GM19467 (cell line): ENCODE results near the gene INO80E.

Source experiments
- ATAC-seq: cut with Tn5 transposase; IDR thresholded peaks from one replicate; pipeline ENCODE4 v1.9.1; 2021; ENCODE audit warnings: mild to moderate bottlenecking, moderate library complexity; ENCODE audit not compliant: unreplicated experiment

Gene INO80E

DNA sequence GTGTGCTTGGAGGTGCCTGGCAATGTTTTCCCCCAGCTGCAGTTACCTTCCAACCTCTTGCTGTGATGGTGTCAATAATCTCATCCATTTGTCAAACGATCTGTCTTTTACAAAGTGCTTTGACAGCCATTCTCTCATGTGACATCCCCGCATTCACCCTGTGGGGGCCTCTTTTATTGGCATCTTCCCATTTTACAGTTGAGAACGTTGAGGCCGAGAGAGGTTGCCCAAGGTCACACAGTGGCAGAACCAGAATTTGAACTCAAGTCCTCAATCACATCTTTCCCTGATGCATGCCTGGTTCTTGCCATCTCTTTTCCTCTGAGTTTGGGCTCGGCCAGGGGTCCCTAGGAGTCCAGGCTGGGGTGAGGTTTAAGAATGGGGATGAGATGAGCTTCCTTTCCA, 20.9 kb upstream of the INO80E start:
- ATAC-seq, result no peak

DNA sequence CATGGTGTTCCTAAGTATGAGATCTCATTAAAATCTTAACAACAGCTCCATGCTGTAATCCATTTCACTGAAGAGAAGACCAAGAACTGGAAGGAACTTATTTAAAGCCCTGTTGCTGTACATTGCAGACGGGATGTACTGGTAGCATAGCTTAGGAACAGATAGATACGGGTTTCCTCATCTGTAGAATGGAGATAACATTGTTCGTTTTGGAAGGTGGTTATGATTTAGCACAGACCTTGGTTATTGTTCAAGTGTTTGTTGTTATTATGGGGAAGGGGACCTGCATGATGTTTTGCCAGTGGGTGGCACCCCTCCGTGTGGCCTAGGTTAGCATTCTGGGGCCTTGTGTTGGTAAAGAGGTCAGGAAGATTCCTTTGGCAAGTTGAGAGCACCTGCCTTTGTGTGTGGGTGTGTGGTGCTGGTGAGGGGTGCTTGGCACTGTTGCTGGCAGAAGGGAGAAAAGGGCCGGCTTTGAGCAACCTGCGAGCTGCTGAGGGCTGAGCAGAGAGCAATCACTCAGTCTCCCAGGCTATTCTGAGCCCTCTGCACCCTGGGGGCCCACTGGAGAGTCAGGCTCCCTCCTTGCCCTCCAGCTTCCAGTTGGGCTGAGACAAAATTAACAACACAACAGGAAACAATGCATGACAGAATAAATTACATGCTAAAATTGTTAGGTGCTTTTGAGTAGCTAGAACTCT, 20.1 kb upstream of the INO80E start:
- no peak for ATAC-seq

DNA sequence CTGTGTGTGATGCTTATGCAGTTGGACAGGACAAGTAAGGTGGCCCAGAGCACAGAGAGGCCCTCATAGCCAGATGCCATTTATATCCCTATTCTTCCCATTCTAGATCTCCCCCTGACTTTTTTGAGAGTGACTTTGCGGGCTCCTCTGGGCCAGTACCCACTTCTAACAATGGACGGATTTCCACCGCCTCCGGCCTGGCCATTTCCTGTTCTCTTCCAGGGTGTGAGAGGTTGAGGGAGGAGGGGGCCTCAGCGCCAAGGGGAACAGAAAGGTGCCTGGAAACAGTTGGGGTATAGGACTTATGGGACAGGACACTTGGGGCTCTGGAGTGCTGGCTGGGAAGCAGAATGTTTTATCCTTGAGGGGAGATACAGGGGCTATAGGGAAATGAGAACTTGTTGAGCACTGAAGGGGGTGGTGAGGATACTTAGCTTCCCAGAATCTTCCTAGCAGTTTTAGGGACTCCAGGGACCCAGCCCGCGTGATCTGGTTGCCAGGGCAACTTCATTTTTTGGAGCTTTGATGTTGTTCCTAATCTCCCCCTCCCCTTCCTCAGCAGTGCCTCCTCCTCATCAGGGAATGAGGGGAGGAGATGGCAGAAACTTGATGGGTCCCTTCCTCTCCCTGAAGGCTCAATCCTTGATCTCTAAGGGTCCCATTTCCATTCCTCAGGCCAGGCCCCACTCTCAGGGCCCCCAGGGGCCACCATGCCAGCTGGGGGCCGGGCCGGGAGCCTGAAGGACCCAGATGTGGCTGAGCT, 18.8 kb upstream of the INO80E start:
- ATAC-seq, result no peak

DNA sequence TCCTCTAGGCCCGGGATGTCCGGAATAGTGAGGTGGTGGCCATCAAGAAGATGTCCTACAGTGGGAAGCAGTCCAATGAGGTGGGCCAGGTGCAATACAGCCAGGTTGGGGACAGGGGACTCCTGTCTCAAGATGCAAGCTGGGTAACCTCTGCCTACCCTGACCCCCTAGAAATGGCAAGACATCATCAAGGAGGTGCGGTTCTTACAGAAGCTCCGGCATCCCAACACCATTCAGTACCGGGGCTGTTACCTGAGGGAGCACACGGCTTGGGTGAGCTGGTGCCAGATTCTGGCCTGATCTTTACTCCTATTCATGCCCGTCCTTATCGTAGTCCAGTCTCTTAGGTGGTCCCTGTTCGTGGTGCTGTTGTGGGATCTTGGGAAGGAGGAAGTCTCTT, 18.0 kb upstream of the INO80E start:
- ATAC-seq, result no peak

DNA sequence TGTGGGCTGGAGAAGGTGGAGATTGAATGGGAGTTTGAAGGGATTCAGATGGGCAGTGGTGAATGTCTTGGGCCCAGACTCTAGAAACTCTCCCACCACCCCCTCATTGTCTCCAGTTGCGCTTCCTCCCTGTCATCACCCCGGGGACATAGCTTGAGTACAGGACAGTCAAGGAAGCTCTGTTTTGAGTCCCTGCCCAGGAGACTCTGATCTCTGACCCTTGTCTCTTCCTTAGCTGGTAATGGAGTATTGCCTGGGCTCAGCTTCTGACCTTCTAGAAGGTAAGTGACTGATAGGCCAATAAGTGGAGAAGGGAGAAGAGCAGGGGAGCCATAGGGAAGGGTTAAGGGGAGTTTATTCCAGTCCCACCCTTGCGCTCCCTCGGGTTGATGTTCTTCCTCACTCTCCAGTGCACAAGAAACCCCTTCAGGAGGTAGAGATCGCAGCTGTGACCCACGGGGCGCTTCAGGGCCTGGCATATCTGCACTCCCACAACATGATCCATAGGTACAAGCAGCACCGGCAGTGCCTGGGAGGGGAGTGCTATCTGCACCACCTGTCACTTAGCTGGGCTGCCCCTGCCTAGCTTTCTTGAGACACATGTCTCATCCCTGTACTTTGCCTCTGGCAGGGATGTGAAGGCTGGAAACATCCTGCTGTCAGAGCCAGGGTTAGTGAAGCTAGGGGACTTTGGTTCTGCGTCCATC, 17.3 kb upstream of the INO80E start:
- ATAC-seq, result no peak

DNA sequence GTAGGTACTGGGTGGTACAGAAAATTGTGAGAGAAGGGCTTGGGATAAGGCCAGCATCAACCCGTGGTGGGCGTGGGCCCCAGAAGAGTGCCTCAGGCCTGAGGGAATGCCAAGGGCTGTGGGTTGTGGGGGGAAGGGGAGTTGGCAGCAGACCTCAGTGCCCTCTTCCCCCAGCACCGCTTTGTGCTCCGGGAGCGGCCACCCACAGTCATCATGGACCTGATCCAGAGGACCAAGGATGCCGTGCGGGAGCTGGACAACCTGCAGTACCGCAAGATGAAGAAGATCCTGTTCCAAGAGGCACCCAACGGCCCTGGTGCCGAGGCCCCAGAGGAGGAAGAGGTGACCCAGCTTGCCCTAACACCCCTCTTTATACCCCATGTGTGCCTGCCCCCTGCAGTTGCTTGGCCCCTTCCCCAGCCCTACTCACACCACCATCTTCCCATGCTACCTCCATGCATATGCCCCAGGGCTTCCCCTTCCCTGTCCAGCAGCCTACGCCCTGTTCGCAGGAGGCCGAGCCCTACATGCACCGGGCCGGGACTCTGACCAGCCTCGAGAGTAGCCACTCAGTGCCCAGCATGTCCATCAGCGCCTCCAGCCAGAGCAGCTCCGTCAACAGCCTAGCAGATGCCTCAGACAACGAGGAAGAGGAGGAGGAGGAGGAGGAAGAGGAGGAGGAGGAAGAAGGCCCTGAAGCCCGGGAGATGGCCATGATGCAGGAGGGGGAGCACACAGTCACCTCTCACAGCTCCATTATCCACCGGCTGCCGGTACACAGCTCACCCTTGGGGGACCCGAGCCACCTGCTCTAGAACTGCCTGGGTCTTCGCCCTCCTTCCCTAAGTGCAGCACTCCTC, 13.3 kb upstream of the INO80E start:
- no peak for ATAC-seq

DNA sequence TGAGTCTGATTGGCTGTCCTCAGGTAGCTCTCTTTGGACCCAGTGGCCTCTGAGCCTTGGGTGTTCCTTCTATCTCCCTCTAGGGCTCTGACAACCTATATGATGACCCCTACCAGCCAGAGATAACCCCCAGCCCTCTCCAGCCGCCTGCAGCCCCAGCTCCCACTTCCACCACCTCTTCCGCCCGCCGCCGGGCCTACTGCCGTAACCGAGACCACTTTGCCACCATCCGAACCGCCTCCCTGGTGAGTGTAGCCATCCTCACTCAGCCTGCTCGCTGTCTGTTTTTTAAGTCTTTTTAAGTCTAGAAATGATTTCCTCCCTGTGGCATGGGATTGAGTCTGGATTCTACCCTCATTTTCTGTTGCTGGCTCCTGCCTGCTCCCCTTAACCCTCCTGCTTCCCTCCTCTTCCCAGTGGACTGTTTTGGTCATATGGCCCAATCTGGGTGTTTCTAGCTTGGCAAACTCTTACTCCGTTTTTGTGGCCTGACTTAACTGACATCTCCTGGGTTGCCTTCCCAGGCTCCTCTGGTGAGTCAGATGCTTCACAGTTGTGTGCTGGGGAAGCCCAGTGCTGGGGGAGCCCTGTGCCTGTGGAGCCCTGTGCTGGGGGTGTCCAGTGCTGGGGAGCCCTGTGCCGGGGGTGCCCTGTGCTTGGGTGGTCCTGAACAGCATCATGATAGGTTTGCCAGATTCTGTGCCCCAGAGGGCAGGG, 12.5 kb upstream of the INO80E start:
- no peak for ATAC-seq

DNA sequence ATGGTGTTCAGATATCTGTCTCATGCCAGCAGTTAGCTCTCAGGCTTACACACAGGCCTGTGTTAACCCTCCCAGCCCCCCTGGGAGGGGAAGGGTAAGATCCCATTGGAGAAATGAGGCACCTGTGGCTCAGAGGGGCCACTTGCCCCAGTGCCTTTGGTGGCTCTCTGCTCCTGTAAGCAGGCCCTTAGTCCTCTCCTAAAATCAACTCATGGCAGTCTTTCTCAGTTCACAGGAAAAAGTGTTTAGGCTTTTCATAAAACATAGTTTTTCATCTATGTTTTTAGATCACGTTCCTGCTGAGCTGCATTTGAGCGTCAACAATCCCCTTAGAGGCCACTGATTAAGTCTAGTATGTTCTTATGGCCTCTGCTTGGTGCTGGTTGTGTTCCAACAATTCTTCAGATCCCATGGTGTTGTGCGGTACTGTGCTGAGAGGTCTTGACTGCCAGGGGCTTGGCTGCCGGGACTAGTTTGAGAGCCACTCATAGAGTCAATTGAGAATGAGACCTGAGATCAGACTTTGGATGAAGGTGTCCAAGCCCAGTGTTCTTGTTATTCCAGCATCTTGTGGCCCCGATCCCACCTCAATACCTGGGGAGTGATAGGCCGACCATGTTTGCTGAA, 11.8 kb upstream of the INO80E start:
- no peak for ATAC-seq

DNA sequence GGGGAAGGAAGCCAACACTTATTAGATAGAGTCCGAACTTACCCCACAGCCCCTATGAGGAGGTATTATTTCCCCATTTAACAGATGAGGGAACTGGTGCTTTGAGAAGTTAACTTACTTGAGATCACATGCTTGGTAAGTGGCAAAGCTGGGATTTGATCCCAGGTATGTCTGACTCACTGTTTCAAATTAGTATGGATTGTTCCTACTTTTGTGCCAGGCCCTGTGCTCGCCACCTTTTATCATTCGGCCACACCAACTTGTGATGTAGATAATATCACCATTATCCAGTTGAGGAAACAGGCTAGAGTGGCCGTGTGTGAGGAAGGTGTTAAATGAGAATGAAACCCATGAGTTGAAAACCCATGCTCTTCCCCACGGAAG, 11.3 kb upstream of the INO80E start:
- ATAC-seq, result no peak

DNA sequence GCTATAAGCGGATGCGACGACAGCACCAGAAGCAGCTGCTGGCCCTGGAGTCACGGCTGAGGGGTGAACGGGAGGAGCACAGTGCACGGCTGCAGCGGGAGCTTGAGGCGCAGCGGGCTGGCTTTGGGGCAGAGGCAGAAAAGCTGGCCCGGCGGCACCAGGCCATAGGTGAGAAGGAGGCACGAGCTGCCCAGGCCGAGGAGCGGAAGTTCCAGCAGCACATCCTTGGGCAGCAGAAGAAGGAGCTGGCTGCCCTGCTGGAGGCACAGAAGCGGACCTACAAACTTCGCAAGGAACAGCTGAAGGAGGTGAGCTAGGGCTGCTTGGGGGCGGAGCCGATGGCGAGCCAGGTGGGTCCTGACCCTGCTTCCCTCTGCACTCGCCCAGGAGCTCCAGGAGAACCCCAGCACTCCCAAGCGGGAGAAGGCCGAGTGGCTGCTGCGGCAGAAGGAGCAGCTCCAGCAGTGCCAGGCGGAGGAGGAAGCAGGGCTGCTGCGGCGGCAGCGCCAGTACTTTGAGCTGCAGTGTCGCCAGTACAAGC, 10.7 kb upstream of the INO80E start:
- no peak for ATAC-seq

DNA sequence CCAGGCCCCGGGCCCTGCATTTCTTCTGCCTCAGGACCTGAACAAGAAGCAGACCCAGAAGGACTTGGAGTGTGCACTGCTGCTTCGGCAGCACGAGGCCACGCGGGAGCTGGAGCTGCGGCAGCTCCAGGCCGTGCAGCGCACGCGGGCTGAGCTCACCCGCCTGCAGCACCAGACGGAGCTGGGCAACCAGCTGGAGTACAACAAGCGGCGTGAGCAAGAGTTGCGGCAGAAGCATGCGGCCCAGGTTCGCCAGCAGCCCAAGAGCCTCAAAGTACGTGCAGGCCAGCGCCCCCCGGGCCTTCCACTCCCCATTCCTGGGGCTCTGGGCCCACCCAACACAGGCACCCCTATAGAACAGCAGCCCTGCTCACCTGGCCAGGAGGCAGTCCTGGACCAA, 9.8 kb upstream of the INO80E start:
- no peak for ATAC-seq

DNA sequence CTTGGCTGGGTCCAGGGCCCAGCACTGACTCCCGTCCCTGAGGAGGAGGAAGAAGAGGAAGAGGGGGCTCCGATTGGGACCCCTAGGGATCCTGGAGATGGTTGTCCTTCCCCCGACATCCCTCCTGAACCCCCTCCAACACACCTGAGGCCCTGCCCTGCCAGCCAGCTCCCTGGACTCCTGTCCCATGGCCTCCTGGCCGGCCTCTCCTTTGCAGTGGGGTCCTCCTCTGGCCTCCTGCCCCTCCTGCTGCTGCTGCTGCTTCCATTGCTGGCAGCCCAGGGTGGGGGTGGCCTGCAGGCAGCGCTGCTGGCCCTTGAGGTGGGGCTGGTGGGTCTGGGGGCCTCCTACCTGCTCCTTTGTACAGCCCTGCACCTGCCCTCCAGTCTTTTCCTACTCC, 9.1 kb upstream of the INO80E start:
- no peak for ATAC-seq

DNA sequence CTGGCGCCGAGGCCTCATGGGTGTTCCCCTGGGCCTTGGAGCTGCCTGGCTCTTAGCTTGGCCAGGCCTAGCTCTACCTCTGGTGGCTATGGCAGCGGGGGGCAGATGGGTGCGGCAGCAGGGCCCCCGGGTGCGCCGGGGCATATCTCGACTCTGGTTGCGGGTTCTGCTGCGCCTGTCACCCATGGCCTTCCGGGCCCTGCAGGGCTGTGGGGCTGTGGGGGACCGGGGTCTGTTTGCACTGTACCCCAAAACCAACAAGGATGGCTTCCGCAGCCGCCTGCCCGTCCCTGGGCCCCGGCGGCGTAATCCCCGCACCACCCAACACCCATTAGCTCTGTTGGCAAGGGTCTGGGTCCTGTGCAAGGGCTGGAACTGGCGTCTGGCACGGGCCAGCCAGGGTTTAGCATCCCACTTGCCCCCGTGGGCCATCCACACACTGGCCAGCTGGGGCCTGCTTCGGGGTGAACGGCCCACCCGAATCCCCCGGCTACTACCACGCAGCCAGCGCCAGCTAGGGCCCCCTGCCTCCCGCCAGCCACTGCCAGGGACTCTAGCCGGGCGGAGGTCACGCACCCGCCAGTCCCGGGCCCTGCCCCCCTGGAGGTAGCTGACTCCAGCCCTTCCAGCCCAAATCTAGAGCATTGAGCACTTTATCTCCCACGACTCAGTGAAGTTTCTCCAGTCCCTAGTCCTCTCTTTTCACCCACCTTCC, 8.5 kb upstream of the INO80E start:
- no peak for ATAC-seq

DNA sequence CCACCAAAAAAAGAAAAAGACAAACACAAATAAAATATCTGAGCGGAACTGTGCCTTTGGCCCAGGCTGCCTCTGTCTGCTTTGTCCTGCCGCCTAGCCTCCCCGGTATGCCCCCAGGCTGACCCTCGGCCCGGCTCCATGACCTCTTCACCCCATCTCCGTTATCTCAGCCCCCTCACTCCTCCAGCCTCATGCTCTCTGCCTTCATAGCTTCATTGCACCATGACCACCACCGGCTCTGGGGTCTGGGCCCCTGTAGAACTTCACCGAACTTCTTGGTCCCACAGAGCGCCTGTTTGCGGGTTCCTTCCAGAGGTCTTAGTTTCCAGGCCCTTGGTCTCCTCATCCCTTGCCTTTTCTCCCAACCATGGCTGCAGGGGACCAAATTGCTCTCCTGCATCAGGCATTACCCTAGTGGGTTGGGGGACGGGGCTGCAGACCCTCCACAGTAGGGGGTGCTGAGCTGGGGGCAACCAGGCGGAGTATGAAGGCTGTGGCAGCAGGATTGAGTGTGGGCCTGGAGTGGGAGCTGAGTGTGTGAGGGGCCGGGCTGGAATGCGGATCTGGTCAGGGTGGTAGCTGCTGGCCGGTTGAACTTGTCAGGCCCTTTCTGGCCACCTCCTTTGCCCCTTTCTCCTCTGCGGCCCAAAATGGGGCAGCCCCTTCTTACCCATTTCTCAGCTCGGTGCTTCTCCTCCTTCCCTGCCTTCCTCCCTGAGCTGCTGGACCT, 7.5 kb upstream of the INO80E start:
- ATAC-seq, result no peak

DNA sequence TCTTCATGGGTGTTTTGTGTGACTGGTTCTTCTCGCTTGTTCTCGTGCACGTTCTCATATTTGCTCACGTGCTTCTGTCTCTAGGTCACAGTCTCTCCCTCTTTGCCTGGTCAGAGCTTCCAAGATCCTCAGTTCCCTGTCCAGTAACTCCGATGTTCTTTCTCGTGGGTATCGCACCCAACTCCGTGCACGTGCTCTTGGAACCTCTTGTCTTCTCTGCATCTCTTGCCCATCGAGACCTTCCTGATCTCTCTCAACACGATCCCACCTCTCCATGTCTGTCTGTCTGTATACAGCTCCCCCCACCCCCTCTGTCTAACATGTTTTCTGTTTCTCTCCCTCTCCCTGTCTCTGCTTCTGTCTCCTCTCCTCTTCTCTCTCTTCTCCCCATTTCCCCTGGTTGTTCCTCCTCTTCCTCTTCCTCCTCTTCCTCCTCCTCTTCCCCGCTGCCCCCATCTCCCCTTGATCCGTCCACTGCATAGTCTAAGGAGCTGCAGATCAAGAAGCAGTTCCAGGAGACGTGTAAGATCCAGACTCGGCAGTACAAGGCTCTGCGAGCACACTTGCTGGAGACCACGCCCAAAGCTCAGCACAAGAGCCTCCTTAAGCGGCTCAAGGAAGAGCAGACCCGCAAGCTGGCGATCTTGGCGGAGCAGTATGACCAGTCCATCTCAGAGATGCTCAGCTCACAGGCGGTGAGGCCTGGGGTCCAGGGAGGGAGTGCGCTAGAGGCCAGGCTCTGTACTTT, 6.8 kb upstream of the INO80E start:
- no peak for ATAC-seq

DNA sequence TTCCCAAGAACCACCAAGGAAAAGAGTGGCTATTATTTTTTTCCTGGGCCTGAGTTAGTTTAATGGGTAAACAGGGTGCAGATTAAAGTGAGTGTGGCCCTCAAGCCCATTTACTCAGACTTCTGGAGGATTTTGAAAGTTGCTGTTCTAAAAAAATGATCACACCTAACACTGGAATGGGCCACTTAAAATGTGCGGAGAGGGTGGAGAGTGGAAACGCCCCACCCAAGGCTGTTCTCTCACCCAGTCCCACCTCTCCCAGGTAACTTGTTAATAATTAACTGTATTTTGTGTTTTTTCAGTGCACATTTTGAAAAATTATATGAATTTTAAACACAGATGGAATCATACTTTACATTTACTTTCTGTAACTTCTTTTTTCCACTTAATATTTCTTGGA, 6.0 kb upstream of the INO80E start:
- ATAC-seq, result no peak

DNA sequence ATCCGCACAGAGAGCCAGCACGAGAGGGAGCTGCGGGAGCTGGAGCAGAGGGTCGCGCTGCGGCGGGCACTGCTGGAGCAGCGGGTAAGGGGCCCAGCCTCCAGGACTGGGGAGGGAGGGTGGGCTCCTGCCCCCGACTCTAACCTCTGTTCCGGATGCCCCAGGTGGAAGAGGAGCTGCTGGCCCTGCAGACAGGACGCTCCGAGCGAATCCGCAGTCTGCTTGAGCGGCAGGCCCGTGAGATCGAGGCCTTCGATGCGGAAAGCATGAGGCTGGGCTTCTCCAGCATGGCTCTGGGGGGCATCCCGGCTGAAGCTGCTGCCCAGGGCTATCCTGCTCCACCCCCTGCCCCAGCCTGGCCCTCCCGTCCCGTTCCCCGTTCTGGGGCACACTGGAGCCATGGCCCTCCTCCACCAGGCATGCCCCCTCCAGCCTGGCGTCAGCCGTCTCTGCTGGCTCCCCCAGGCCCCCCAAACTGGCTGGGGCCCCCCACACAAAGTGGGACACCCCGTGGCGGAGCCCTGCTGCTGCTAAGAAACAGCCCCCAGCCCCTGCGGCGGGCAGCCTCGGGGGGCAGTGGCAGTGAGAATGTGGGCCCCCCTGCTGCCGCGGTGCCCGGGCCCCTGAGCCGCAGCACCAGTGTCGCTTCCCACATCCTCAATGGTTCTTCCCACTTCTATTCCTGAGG, 5.0 kb upstream of the INO80E start:
- no peak for ATAC-seq
